A549 (cell line): ENCODE data around the gene TMEM95. TPM values are rescaled to one million over a fixed set of nuclear protein-coding genes. Genes with fewer than 3 reads are reported as not detected.

Source experiments
- ATAC-seq, 2 experiments: fragments of 200-7000 bp in 1 of 2; fragments of >200 bp in 1 of 2; cut with Nextera tagmentation in 1 of 2; cut with Tn5 transposase in 1 of 2; 3 replicates each; pipeline versions ENCODE4 v1.8.0 to v1.9.1; 2018 to 2020; ENCODE audit warnings: mild to moderate bottlenecking in 1 of 2, moderate library complexity in 1 of 2
- CTCF ChIA-PET: fragments of 300-600 bp; sonication (Branson Sonifier 250); formaldehyde crosslinking; extraction: SDS; loops from one replicate; lab custom pipeline; 2021; ENCODE audit warnings: antibody characterized with exemption, inconsistent platforms; lab: Yijun Ruan, JAX
- POLR2A ChIA-PET: fragments of 350-600 bp; formaldehyde crosslinking; extraction: SDS; loops from one replicate; lab custom pipeline; 2021; ENCODE audit warnings: antibody characterized with exemption, inconsistent platforms; lab: Yijun Ruan, JAX
- DNase-seq, 2 experiments: peaks; one replicate each; pipeline versions ENCODE4 v3.0.0 to v3.0.0-alpha.2; 2011 to 2016; ENCODE audit warnings: low read depth in 1 of 2, low spot score in 1 of 2
- FAIRE-seq: peaks from 2 replicates; lab custom pipeline; 2011; peaks lifted over from hg19 to GRCh38; lab: Jason Lieb, UNC
- H3K27ac ChIP-seq, 2 experiments: fragments of >200 bp; sonication (Bioruptor Twin); formaldehyde crosslinking; 3 replicates each; pipeline ENCODE4 v1.5.1; 2016 to 2017
- H3K4me1 ChIP-seq: fragments of >200 bp; sonication (Bioruptor Twin); formaldehyde crosslinking; 3 replicates; pipeline ENCODE4 v1.6.1; 2016
- H3K4me2 ChIP-seq: fragments of >200 bp; sonication (Bioruptor Twin); formaldehyde crosslinking; 3 replicates; pipeline ENCODE4 v1.6.1; 2016
- H3K4me3 ChIP-seq: fragments of >200 bp; sonication (Bioruptor Twin); formaldehyde crosslinking; 3 replicates; pipeline ENCODE4 v1.5.1; 2016
- H3K9me3 ChIP-seq: fragments of >200 bp; sonication (Bioruptor Twin); formaldehyde crosslinking; 3 replicates; pipeline ENCODE4 v1.6.1; 2016
- CHD4 ChIP-seq: fragments of 200-600 bp; sonication (generic); IDR thresholded peaks from 2 replicates; pipeline ENCODE4 v1.6.1; 2016; ENCODE audit warnings: antibody characterized with exemption, mild to moderate bottlenecking, borderline replicate concordance
- EHF ChIP-seq: fragments of 250-450 bp; sonication (Bioruptor Pico); IDR thresholded peaks from 2 replicates; pipeline ENCODE4 v1.5.0; 2020; ENCODE audit warnings: mild to moderate bottlenecking
- EHMT2 ChIP-seq: fragments of 200-600 bp; sonication (generic); IDR thresholded peaks from 2 replicates; pipeline ENCODE4 v1.6.1; 2016; ENCODE audit warnings: antibody characterized with exemption, low read depth, mild to moderate bottlenecking, moderate library complexity
- FOSL2 ChIP-seq, 2 experiments: fragments of 450-650 bp in 1 of 2; fragments of >200 bp in 1 of 2; sonication (Bioruptor Twin) in 1 of 2; formaldehyde crosslinking; IDR thresholded peaks; 2 replicates each; pipeline versions ENCODE4 v1.5.0 to v1.6.1; 2016 to 2020; ENCODE audit warnings: mild to moderate bottlenecking in 1 of 2, moderate library complexity in 1 of 2
- GATA3 ChIP-seq: IDR thresholded peaks from 2 replicates; pipeline ENCODE4 v1.6.1; 2012; ENCODE audit warnings: borderline replicate concordance
- KDM5A ChIP-seq: fragments of 200-600 bp; sonication (generic); IDR thresholded peaks from 2 replicates; pipeline ENCODE4 v1.6.1; 2016; ENCODE audit warnings: antibody characterized with exemption, mild to moderate bottlenecking
- MAZ ChIP-seq: fragments of 150-350 bp; IDR thresholded peaks from 2 replicates; pipeline ENCODE4 v1.6.1; 2014; ENCODE audit warnings: antibody characterized with exemption, low read depth, low read length, borderline replicate concordance
- MYC ChIP-seq: IDR thresholded peaks from 2 replicates; pipeline ENCODE4 v1.6.1; 2012; ENCODE audit warnings: mild to moderate bottlenecking, inconsistent platforms, low read length, improper control_type of control experiment, borderline replicate concordance
- NFE2L2 ChIP-seq: fragments of 150-350 bp; conservative IDR thresholded peaks from 2 replicates; pipeline ENCODE4 v1.6.1; 2014; ENCODE audit warnings: low read length
- POLR2A ChIP-seq: IDR thresholded peaks from 2 replicates; pipeline ENCODE4 v1.6.1; 2012; ENCODE audit warnings: mild to moderate bottlenecking, low read length
- RAD21 ChIP-seq, 2 experiments: fragments of >200 bp in 1 of 2; sonication (Bioruptor Twin) in 1 of 2; formaldehyde crosslinking in 1 of 2; IDR thresholded peaks in 1 of 2; conservative IDR thresholded peaks in 1 of 2; 2 replicates in 1 of 2; 3 replicates in 1 of 2; pipeline ENCODE4 v1.6.1; 2012 to 2018; ENCODE audit warnings: inconsistent platforms in 1 of 2
- RARB ChIP-seq: fragments of 250-450 bp; sonication (Bioruptor Pico); IDR thresholded peaks from 2 replicates; pipeline ENCODE4 v1.8.0; 2021; ENCODE audit warnings: mild to moderate bottlenecking, moderate library complexity
- RCOR1 ChIP-seq: fragments of 150-350 bp; IDR thresholded peaks from 2 replicates; pipeline ENCODE4 v1.6.1; 2014; ENCODE audit warnings: antibody characterized with exemption, low read length, low read depth
- RFX5 ChIP-seq: fragments of 450-650 bp; IDR thresholded peaks from 2 replicates; pipeline ENCODE4 v1.7.1; 2014; ENCODE audit warnings: antibody characterized with exemption, mild to moderate bottlenecking, moderate library complexity
- SMC3 ChIP-seq: fragments of >200 bp; sonication (Bioruptor Twin); formaldehyde crosslinking; IDR thresholded peaks from 3 replicates; pipeline ENCODE4 v1.6.1; 2018; ENCODE audit warnings: inconsistent platforms
- TP53 ChIP-seq: fragments of 250-450 bp; sonication (Bioruptor Pico); IDR thresholded peaks from 2 replicates; pipeline ENCODE4 v1.5.0; 2021; ENCODE audit warnings: mild to moderate bottlenecking, moderate library complexity
- ZC3H11A ChIP-seq: fragments of 450-650 bp; IDR thresholded peaks from 2 replicates; pipeline ENCODE4 v1.6.1; 2014; ENCODE audit warnings: antibody characterized with exemption, mild to moderate bottlenecking
- WGBS: methylation state at CpG from one replicate; pipeline ENCODE4 v1.1.6; 2017; ENCODE audit errors: missing lambda C conversion rate; 5-methylcytosine and 5-hydroxymethylcytosine counted together
- polyA plus RNA-seq, 4 experiments: library from polyadenylated mRNA; depleted of rRNA in 3 of 4; stranded (reverse); fragments of >200 nt; fragmentation: RNase III in 1 of 4; extraction: RNeasy Plus Mini Kit Qiagen cat#74134 plus additional on column Dnase treatment in 1 of 4; gene quantifications; 2 replicates in 3 of 4; 3 replicates in 1 of 4; pipeline ENCODE4 v1.2.3, GENCODE V29; 2011 to 2017
- TF ChIP-seq, protein P1 (sequence below): IDR thresholded peaks from 2 replicates; pipeline ENCODE4 v1.6.1; 2012
- TF ChIP-seq, protein P2 (sequence below): fragments of 450-650 bp; IDR thresholded peaks from 2 replicates; pipeline ENCODE4 v1.6.1; 2014; ENCODE audit warnings: antibody characterized with exemption
- TF ChIP-seq, protein P3 (sequence below): fragments of 250-450 bp; sonication (Bioruptor Pico); IDR thresholded peaks from 2 replicates; pipeline ENCODE4 v1.5.0; 2021; ENCODE audit warnings: mild to moderate bottlenecking, moderate library complexity, borderline replicate concordance
- TF ChIP-seq, protein P4 (sequence below): fragments of 250-450 bp; sonication (Bioruptor Pico); IDR thresholded peaks from 2 replicates; pipeline ENCODE4 v1.5.0; 2020; ENCODE audit warnings: low read depth, mild to moderate bottlenecking, moderate library complexity
- TF ChIP-seq, protein P5 (sequence below): fragments of >200 bp; sonication (Bioruptor Twin); formaldehyde crosslinking; IDR thresholded peaks from 3 replicates; pipeline ENCODE4 v1.5.1; 2016
- TF ChIP-seq, protein P6 (sequence below): IDR thresholded peaks from 2 replicates; pipeline ENCODE4 v1.6.1; 2012
- TF ChIP-seq, protein P7 (sequence below): fragments of 150-350 bp; IDR thresholded peaks from 2 replicates; pipeline ENCODE4 v1.6.1; 2014; ENCODE audit warnings: low read depth, mild to moderate bottlenecking, low read length
- TF ChIP-seq, protein P8 (sequence below): fragments of >200 bp; sonication (Bioruptor Twin); formaldehyde crosslinking; IDR thresholded peaks from 3 replicates; pipeline ENCODE4 v1.6.1; 2016

TMEM95 gene
- polyA plus RNA-seq, 2 of the 4 experiments (the other 2 are of a cell fraction) = not detected

DNA sequence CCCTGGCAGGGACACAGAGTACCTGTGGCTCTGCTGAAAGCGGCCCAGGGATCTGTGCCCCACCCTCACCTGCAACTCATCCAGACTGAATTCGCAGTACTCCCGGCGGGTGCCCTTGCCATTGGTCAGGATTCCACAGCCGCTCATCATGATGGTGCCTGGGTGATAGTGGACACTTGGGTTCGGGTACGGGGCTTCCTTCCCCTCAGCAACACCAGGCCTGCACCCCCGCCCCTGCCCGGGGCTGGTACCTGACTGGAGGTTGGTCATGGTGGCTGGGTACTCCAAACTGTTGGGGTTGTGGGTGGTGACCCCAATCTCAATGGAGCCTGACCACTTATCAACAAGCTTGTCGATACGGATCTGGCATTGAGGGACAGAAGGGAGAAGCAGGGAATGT lies 28.8 kb upstream of the TMEM95 start:
- ChIA-PET POLR2A (interaction anchor here (0.6 kb wide), 1 partner anchor 17 kb away, joined by 3 read pairs; no protein-coding TSS in a partner anchor), CTCF (interaction anchor here (0.8 to 23.9 kb wide), 11 partner anchors 11 to 280 kb away, joined by 3 to 433 read pairs (median 7); partner anchors contain the start of genes ACAP1, GPS2, SENP3 and SLC2A4)
- no peak overlapping the region for H3K27ac ChIP-seq
- H3K9me3 ChIP-seq = no peaks in the 10 kb centered on the region
- ATAC-seq = no peak
- DNase-seq = no peak
- no peak overlapping the region for H3K4me2 ChIP-seq
- H3K4me3 ChIP-seq = no peak overlapping the region
- FAIRE-seq = no peak
- no peak for TF ChIP-seq EHF (CRISPR knock-in tag)
- TF ChIP-seq, protein P1, sequence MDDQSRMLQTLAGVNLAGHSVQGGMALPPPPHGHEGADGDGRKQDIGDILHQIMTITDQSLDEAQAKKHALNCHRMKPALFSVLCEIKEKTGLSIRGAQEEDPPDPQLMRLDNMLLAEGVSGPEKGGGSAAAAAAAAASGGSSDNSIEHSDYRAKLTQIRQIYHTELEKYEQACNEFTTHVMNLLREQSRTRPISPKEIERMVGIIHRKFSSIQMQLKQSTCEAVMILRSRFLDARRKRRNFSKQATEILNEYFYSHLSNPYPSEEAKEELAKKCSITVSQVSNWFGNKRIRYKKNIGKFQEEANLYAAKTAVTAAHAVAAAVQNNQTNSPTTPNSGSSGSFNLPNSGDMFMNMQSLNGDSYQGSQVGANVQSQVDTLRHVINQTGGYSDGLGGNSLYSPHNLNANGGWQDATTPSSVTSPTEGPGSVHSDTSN = no peak
- no peak for TF ChIP-seq EHMT2
- TF ChIP-seq, protein P2, sequence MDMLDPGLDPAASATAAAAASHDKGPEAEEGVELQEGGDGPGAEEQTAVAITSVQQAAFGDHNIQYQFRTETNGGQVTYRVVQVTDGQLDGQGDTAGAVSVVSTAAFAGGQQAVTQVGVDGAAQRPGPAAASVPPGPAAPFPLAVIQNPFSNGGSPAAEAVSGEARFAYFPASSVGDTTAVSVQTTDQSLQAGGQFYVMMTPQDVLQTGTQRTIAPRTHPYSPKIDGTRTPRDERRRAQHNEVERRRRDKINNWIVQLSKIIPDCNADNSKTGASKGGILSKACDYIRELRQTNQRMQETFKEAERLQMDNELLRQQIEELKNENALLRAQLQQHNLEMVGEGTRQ = no peak
- TF ChIP-seq NFE2L2 = no peak
- TF ChIP-seq GATA3 = no peak
- TF ChIP-seq KDM5A = no peak
- no peak for TF ChIP-seq SMC3
- TF ChIP-seq, protein P3, sequence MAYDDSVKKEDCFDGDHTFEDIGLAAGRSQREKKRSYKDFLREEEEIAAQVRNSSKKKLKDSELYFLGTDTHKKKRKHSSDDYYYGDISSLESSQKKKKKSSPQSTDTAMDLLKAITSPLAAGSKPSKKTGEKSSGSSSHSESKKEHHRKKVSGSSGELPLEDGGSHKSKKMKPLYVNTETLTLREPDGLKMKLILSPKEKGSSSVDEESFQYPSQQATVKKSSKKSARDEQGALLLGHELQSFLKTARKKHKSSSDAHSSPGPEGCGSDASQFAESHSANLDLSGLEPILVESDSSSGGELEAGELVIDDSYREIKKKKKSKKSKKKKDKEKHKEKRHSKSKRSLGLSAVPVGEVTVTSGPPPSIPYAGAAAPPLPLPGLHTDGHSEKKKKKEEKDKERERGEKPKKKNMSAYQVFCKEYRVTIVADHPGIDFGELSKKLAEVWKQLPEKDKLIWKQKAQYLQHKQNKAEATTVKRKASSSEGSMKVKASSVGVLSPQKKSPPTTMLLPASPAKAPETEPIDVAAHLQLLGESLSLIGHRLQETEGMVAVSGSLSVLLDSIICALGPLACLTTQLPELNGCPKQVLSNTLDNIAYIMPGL = no peak
- TF ChIP-seq, all 56 proteins: peak for 0
- H3K4me1 ChIP-seq = peaks cover 15% of the 10 kb centered on the region; the same call in 2 of the 3 replicates
- WGBS = 94% methylated on average over 9 of the region's 11 CpGs

DNA sequence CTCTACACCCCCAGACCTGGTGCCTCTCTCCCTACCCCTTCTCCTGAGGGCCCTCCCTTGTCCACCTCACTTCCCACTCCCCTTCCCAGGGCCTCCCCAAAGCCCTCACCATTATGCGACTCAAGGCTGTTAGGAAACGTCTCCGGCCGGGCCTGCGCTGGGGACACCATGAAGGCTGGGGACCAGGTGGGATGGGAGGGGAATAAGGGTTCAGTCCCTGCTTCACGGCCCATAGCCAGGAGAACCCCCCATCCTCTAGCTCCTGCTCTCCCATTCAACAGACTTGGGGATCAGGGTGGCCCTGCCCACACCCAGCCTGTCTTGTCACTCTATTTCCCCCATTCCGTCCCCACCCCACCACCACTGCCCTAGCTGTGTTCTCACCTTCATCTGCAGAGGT lies 27.9 kb upstream of the TMEM95 start:
- H3K4me1 ChIP-seq = peaks cover 15% of the 10 kb centered on the region; the same call in 2 of the 3 replicates
- FAIRE-seq = no peak
- TF ChIP-seq, protein P4, sequence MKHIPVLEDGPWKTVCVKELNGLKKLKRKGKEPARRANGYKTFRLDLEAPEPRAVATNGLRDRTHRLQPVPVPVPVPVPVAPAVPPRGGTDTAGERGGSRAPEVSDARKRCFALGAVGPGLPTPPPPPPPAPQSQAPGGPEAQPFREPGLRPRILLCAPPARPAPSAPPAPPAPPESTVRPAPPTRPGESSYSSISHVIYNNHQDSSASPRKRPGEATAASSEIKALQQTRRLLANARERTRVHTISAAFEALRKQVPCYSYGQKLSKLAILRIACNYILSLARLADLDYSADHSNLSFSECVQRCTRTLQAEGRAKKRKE (CRISPR knock-in tag) = no peak
- TF ChIP-seq MAZ = no peak
- TF ChIP-seq, protein P5, sequence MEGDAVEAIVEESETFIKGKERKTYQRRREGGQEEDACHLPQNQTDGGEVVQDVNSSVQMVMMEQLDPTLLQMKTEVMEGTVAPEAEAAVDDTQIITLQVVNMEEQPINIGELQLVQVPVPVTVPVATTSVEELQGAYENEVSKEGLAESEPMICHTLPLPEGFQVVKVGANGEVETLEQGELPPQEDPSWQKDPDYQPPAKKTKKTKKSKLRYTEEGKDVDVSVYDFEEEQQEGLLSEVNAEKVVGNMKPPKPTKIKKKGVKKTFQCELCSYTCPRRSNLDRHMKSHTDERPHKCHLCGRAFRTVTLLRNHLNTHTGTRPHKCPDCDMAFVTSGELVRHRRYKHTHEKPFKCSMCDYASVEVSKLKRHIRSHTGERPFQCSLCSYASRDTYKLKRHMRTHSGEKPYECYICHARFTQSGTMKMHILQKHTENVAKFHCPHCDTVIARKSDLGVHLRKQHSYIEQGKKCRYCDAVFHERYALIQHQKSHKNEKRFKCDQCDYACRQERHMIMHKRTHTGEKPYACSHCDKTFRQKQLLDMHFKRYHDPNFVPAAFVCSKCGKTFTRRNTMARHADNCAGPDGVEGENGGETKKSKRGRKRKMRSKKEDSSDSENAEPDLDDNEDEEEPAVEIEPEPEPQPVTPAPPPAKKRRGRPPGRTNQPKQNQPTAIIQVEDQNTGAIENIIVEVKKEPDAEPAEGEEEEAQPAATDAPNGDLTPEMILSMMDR = no peak
- TF ChIP-seq GATA3 = no peak
- TF ChIP-seq EHMT2 = no peak
- TF ChIP-seq CHD4 = no peak
- TF ChIP-seq ZC3H11A = no peak
- TF ChIP-seq, protein P6, sequence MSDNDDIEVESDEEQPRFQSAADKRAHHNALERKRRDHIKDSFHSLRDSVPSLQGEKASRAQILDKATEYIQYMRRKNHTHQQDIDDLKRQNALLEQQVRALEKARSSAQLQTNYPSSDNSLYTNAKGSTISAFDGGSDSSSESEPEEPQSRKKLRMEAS = no peak
- no peak for TF ChIP-seq POLR2A
- TF ChIP-seq RCOR1 = no peak
- TF ChIP-seq, protein P7, sequence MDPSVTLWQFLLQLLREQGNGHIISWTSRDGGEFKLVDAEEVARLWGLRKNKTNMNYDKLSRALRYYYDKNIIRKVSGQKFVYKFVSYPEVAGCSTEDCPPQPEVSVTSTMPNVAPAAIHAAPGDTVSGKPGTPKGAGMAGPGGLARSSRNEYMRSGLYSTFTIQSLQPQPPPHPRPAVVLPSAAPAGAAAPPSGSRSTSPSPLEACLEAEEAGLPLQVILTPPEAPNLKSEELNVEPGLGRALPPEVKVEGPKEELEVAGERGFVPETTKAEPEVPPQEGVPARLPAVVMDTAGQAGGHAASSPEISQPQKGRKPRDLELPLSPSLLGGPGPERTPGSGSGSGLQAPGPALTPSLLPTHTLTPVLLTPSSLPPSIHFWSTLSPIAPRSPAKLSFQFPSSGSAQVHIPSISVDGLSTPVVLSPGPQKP = no peak
- TF ChIP-seq MYC = no peak
- no peak for TF ChIP-seq TP53 (CRISPR knock-in tag)
- no peak for TF ChIP-seq RFX5
- TF ChIP-seq, protein P3 = no peak
- TF ChIP-seq RAD21 (conservative IDR thresholded peaks at IDR 0.05 in 1 of 2, IDR thresholded peaks at IDR 0.05 in 1 of 2) = no peak
- TF ChIP-seq RARB (CRISPR knock-in tag) = no peak
- TF ChIP-seq, protein P8, sequence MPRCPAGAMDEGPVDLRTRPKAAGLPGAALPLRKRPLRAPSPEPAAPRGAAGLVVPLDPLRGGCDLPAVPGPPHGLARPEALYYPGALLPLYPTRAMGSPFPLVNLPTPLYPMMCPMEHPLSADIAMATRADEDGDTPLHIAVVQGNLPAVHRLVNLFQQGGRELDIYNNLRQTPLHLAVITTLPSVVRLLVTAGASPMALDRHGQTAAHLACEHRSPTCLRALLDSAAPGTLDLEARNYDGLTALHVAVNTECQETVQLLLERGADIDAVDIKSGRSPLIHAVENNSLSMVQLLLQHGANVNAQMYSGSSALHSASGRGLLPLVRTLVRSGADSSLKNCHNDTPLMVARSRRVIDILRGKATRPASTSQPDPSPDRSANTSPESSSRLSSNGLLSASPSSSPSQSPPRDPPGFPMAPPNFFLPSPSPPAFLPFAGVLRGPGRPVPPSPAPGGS = no peak
- no peak for TF ChIP-seq FOSL2 (IDR thresholded peaks at IDR 0.05)
- no peak for TF ChIP-seq FOSL2 (CRISPR knock-in tag; IDR thresholded peaks at IDR 0.05)
- no peak for TF ChIP-seq SMC3
- TF ChIP-seq, all 56 proteins: peak for 0
- WGBS = 90% methylated on average over 7 of the region's 7 CpGs
- Histone ChIP-seq H3K27ac (no peak overlapping the region), H3K4me3 (no peak overlapping the region), H3K4me2 (no peak overlapping the region), H3K9me3 (no peaks in the 10 kb centered on the region)
- ATAC-seq (no peak), DNase-seq (no peak)
- POLR2A ChIA-PET = no interaction called here
- CTCF ChIA-PET = interaction anchor here (0.9 to 23.9 kb wide), 12 partner anchors 12 to 281 kb away, joined by 3 to 433 read pairs (median 6); partner anchors contain the start of genes ACAP1, GPS2, SENP3 and SLC2A4
